Thyroid gland (tissue), 4 donors: ENCODE data around the gene IL17B.

Source experiments
- CTCF ChIP-seq, 6 experiments: fragments of 200-600 bp in 3 of 6; fragments of 450-650 bp in 3 of 6; sonication (generic) in 3 of 6; IDR thresholded peaks; one replicate each; pipeline ENCODE4 v1.5.1; 2016 to 2019; ENCODE audit warnings: antibody characterized with exemption in 6 of 6, mild to moderate bottlenecking in 2 of 6, inconsistent platforms in 1 of 6, moderate library complexity in 1 of 6
- POLR2A ChIP-seq, 2 donors: fragments of 450-650 bp; IDR thresholded peaks; one replicate each; pipeline ENCODE4 v1.6.1; 2017; ENCODE audit warnings: antibody characterized with exemption in 2 of 2, mild to moderate bottlenecking in 2 of 2, moderate library complexity in 1 of 2

- TF ChIP-seq CTCF (IDR thresholded peaks at IDR 0.05) (peak in 1 of 6 experiments; percentile 3), POLR2A (IDR thresholded peaks at IDR 0.05) (peak in 1 of 2 donors; percentile 71)
Measured at GRCh38 chr5:149345147-149345891, 33.8 kb downstream of the IL17B start, which contains the start of gene GRPEL2.
